H7 (cell line): ENCODE results near the gene APLP2. TPM values are rescaled to one million over a fixed set of nuclear protein-coding genes. Genes with fewer than 3 reads are reported as not detected.
"Not testable (repeated sequence)": the region's sequence is repeated elsewhere in the genome, so short reads cannot be mapped to it uniquely, and the experiment has no call there.

Experiments
- DNase-seq: peaks from one replicate; pipeline ENCODE4 v3.0.0; 2012
- H3K27me3 ChIP-seq: 2 replicates; pipeline ENCODE4 v1.6.0; 2011; ENCODE audit warnings: mild to moderate bottlenecking, low read length; ENCODE audit not compliant: control insufficient read depth, insufficient read depth
- H3K36me3 ChIP-seq: replicated peaks from 2 replicates; pipeline ENCODE4 v1.5.1; 2011; ENCODE audit warnings: low read length; ENCODE audit not compliant: control insufficient read depth, insufficient read depth
- H3K4me3 ChIP-seq: 2 replicates; pipeline ENCODE4 v1.5.1; 2011; ENCODE audit warnings: low read depth, mild to moderate bottlenecking, control low read depth, low read length, moderate library complexity; ENCODE audit not compliant: insufficient read depth
- total RNA-seq: library from RNA; depleted of rRNA; stranded (reverse); fragments of >200 nt; shearing (Covaris generic); gene quantifications from 2 replicates; pipeline ENCODE4 v1.2.3, GENCODE V29; 2014; rRNA removed

Gene APLP2
- total RNA-seq, 1 experiment from 2014 or later = 257 TPM

- Histone ChIP-seq H3K36me3 (no peaks in the 10 kb centered on the region), H3K27me3 (no peaks in the 10 kb centered on the region), H3K4me3 (no peak overlapping the region)
- no peak for DNase-seq
Measured at GRCh38 chr11:130181295-130182272, 111.9 kb downstream of the APLP2 start.

GRCh38 chr11:130183878-130184610, 114.3 kb downstream of the APLP2 start:
- no peaks in the 10 kb centered on the region for H3K36me3 ChIP-seq
- no peaks in the 10 kb centered on the region for H3K27me3 ChIP-seq
- no peak for DNase-seq
- H3K4me3 ChIP-seq = no peak overlapping the region

GRCh38 chr11:130187096-130187495, 117.4 kb downstream of the APLP2 start:
- no peak overlapping the region for H3K4me3 ChIP-seq
- no peaks in the 10 kb centered on the region for H3K27me3 ChIP-seq
- no peaks in the 10 kb centered on the region for H3K36me3 ChIP-seq
- no peak for DNase-seq

GRCh38 chr11:130188047-130188446, 118.4 kb downstream of the APLP2 start:
- DNase-seq = no peak
- Histone ChIP-seq H3K27me3 (no peaks in the 10 kb centered on the region), H3K36me3 (no peaks in the 10 kb centered on the region), H3K4me3 (no peak overlapping the region)

- Histone ChIP-seq H3K27me3 (no peaks in the 10 kb centered on the region), H3K36me3 (no peaks in the 10 kb centered on the region), H3K4me3 (no peak overlapping the region)
- DNase-seq = no peak
Measured at GRCh38 chr11:130188585-130189347, 119.1 kb downstream of the APLP2 start.

GRCh38 chr11:130189492-130190210, 120.0 kb downstream of the APLP2 start:
- peak; percentile 81 for DNase-seq
- Histone ChIP-seq H3K36me3 (no peaks in the 10 kb centered on the region), H3K27me3 (no peaks in the 10 kb centered on the region), H3K4me3 (no peak overlapping the region)

- DNase-seq = no peak
- Histone ChIP-seq H3K27me3 (no peaks in the 10 kb centered on the region), H3K36me3 (no peaks in the 10 kb centered on the region; the same call in 1 of the 2 replicates), H3K4me3 (no peak overlapping the region)
Measured at GRCh38 chr11:130190371-130190881, 120.7 kb downstream of the APLP2 start.

- Histone ChIP-seq H3K4me3 (no peak overlapping the region), H3K27me3 (no peaks in the 10 kb centered on the region), H3K36me3 (no peaks in the 10 kb centered on the region; the same call in 1 of the 2 replicates)
- DNase-seq = peak; percentile 23
Measured at GRCh38 chr11:130191896-130192295, 122.2 kb downstream of the APLP2 start.

- DNase-seq = no peak
- no peak overlapping the region for H3K4me3 ChIP-seq
- H3K36me3 ChIP-seq = no peaks in the 10 kb centered on the region; the same call in 1 of the 2 replicates
- no peaks in the 10 kb centered on the region for H3K27me3 ChIP-seq
Measured at GRCh38 chr11:130192845-130193267, 123.2 kb downstream of the APLP2 start.

- not testable (repeated sequence) for DNase-seq, H3K36me3 ChIP-seq, H3K27me3 ChIP-seq, H3K4me3 ChIP-seq
Measured at GRCh38 chr11:130193551-130193950, 123.9 kb downstream of the APLP2 start.

Other genes starting within 250 kb of the APLP2 start
- 33.4 and 41.1 TPM in 2 replicates for gene NFRKB, start 174.3 kb upstream of the APLP2 start, total RNA-seq
- gene PRDM10, start 67.1 kb upstream of the APLP2 start, total RNA-seq = 10.6 and 13.0 TPM in 2 replicates
- gene ST14, start 89.9 kb downstream of the APLP2 start, total RNA-seq = 4.5 and 4.7 TPM in 2 replicates
- 37.1 and 43.9 TPM in 2 replicates for gene ZBTB44, start 245.0 kb downstream of the APLP2 start, total RNA-seq